ENCODE measurements around the gene THOC7. TPM values are rescaled to one million over a fixed set of nuclear protein-coding genes. Genes with fewer than 3 reads are reported as not detected.

THOC7 gene
- total RNA-seq, 6 donors from 2014 or later, result 16.2 to 77.7 (median 40.6) TPM

- Histone ChIP-seq H3K27ac (no peak overlapping the region), H3K36me3 (peaks cover 0 to 16% (median 2%) of the 10 kb centered on the region in 4 donors), H3K27me3 (no peaks in the 10 kb centered on the region), H3K4me3 (no peak overlapping the region), H3K4me1 (peaks cover 0 to 14% (median 7%) of the 10 kb centered on the region in 4 donors), H3K9me3 (no peaks in the 10 kb centered on the region)
- ATAC-seq (ENCODE audit: low FRiP score in 2 of 2) (no peak), DNase-seq (no peak)
- 67 to 73% methylated on average over 5 of the region's 5 CpGs for WGBS, 2 donors
- TF ChIP-seq CTCF (IDR thresholded peaks at IDR 0.05) (no peak), POLR2AphosphoS5 (IDR thresholded peaks at IDR 0.05) (no peak), POLR2A (IDR thresholded peaks at IDR 0.05) (no peak), EP300 (IDR thresholded peaks at IDR 0.05) (no peak)
Observed at GRCh38 chr3:63895422-63896189, 32.0 kb upstream of the THOC7 start.

GRCh38 chr3:63892773-63893352 lies 29.3 kb upstream of the THOC7 start:
- ATAC-seq (ENCODE audit: low FRiP score in 2 of 2), result no peak

GRCh38 chr3:63891518-63891917 lies 27.9 kb upstream of the THOC7 start:
- ATAC-seq (ENCODE audit: low FRiP score in 2 of 2) (no peak), DNase-seq (no peak)
- peaks cover 0 to 20% (median 11%) of the 10 kb centered on the region in 4 donors for H3K4me1 ChIP-seq
- no peaks in the 10 kb centered on the region for H3K9me3 ChIP-seq
- H3K27ac ChIP-seq, result no peak overlapping the region
- WGBS, 2 donors, result 90 to 93% methylated on average over 5 of the region's 5 CpGs
- no peaks in the 10 kb centered on the region for H3K27me3 ChIP-seq
- peaks cover 0 to 3% (median 0%) of the 10 kb centered on the region in 4 donors for H3K36me3 ChIP-seq
- H3K4me3 ChIP-seq, result no peak overlapping the region
- TF ChIP-seq CTCF (IDR thresholded peaks at IDR 0.05) (no peak), POLR2AphosphoS5 (IDR thresholded peaks at IDR 0.05) (no peak), POLR2A (IDR thresholded peaks at IDR 0.05) (no peak), EP300 (IDR thresholded peaks at IDR 0.05) (no peak)

More at GRCh38 chr3:63892773-63893352, 29.3 kb upstream of the THOC7 start:
- H3K27ac ChIP-seq, result no peak overlapping the region
- 100% methylated on average over 1 of the region's 1 CpG for WGBS, 2 donors
- no peaks in the 10 kb centered on the region for H3K27me3 ChIP-seq
- DNase-seq, result no peak
- peaks cover 0 to 3% (median 0%) of the 10 kb centered on the region in 4 donors for H3K36me3 ChIP-seq
- no peak overlapping the region for H3K4me3 ChIP-seq
- H3K4me1 ChIP-seq, result peaks cover 0 to 13% (median 7%) of the 10 kb centered on the region in 4 donors
- TF ChIP-seq EP300 (IDR thresholded peaks at IDR 0.05) (no peak), POLR2AphosphoS5 (IDR thresholded peaks at IDR 0.05) (no peak), CTCF (IDR thresholded peaks at IDR 0.05) (no peak), POLR2A (IDR thresholded peaks at IDR 0.05) (no peak)
- no peaks in the 10 kb centered on the region for H3K9me3 ChIP-seq

GRCh38 chr3:63886858-63887257 lies 23.3 kb upstream of the THOC7 start:
- ATAC-seq (ENCODE audit: low FRiP score in 2 of 2) (no peak), DNase-seq (no peak)
- Histone ChIP-seq H3K4me3 (no peak overlapping the region), H3K9me3 (no peaks in the 10 kb centered on the region), H3K27me3 (no peaks in the 10 kb centered on the region), H3K36me3 (peaks cover 0 to 3% (median 0%) of the 10 kb centered on the region in 4 donors), H3K4me1 (peaks cover 0 to 10% (median 5%) of the 10 kb centered on the region in 4 donors), H3K27ac (peak overlapping the region in 1 of 4 donors; percentile 4)
- no peak for TF ChIP-seq EP300 (IDR thresholded peaks at IDR 0.05)
- no peak for TF ChIP-seq CTCF (IDR thresholded peaks at IDR 0.05)
- 55 to 59% methylated on average over 3 of the region's 3 CpGs for WGBS, 2 donors

All from upper lobe of left lung (tissue), 6 donors.